Lung (tissue), 12 donors: ENCODE data around the gene PTPRN2. TPM values are rescaled to one million over a fixed set of nuclear protein-coding genes. Genes with fewer than 3 reads are reported as not detected.

Experiments
- ATAC-seq: fragments of 200-7000 bp; cut with Tn5 transposase; one replicate; pipeline ENCODE4 v1.9.1; 2020; ENCODE audit warnings: moderate number of reproducible peaks; ENCODE audit not compliant: insufficient read depth, low FRiP score
- DNase-seq, 3 donors: peaks; one replicate each; pipeline ENCODE4 v3.0.0-alpha.2; 2013 to 2017
- H3K27ac ChIP-seq, 2 donors: one replicate each; pipeline ENCODE4 v1.5.1; 2013; ENCODE audit warnings: mild to moderate bottlenecking in 2 of 2, moderate library complexity in 2 of 2, control low read depth in 1 of 2, inconsistent platforms in 1 of 2, low read depth in 1 of 2, low read length in 1 of 2
- H3K27me3 ChIP-seq, 3 donors: one replicate each; pipeline ENCODE4 v1.5.1; 2013; ENCODE audit warnings: low read length in 2 of 3; ENCODE audit not compliant: control insufficient read depth in 3 of 3, insufficient read depth in 3 of 3
- H3K36me3 ChIP-seq, 4 donors: one replicate each; pipeline ENCODE4 v1.5.1; 2013; ENCODE audit warnings: low read length in 4 of 4, mild to moderate bottlenecking in 1 of 4, moderate library complexity in 1 of 4; ENCODE audit not compliant: control insufficient read depth in 4 of 4, insufficient read depth in 4 of 4
- H3K4me1 ChIP-seq, 5 donors: one replicate each; pipeline ENCODE4 v1.5.1; 2013; ENCODE audit warnings: low read length in 5 of 5, mild to moderate bottlenecking in 2 of 5, moderate library complexity in 1 of 5; ENCODE audit not compliant: control insufficient read depth in 5 of 5, insufficient read depth in 5 of 5
- H3K4me3 ChIP-seq: one replicate; pipeline ENCODE4 v1.5.1; 2013; ENCODE audit warnings: mild to moderate bottlenecking, control low read depth, moderate library complexity
- H3K9ac ChIP-seq, 2 donors: one replicate each; pipeline ENCODE4 v1.5.1; 2013; ENCODE audit warnings: low read length in 2 of 2, control low read depth in 1 of 2; ENCODE audit not compliant: insufficient read depth in 1 of 2
- H3K9me3 ChIP-seq, 4 donors: one replicate each; pipeline ENCODE4 v1.5.1; 2013; ENCODE audit warnings: low read length in 3 of 4, mild to moderate bottlenecking in 1 of 4, moderate library complexity in 1 of 4; ENCODE audit not compliant: control insufficient read depth in 4 of 4, insufficient read depth in 3 of 4
- WGBS, 2 donors: extraction: QIAGEN DNeasy Blood & Tissue Kit; methylation state at CpG; one replicate each; pipeline ENCODE4 v1.1.7; 2013; 5-methylcytosine and 5-hydroxymethylcytosine counted together
- polyA plus RNA-seq, 2 donors: library from polyadenylated mRNA; stranded (reverse); fragments of 200-250 nt; gene quantifications; one replicate each; pipeline ENCODE4 v1.2.1, GENCODE V29; 2013
- total RNA-seq, 2 donors: library from RNA; depleted of rRNA in 1 of 2; stranded (reverse); fragments of >200 nt in 1 of 2; gene quantifications; one replicate each; pipeline ENCODE4 v1.2.1, GENCODE V29; 2014 to 2021
- TF ChIP-seq, protein P1 (sequence below): IDR thresholded peaks from 2 replicates; pipeline ENCODE4 v1.5.1; 2012; ENCODE audit warnings: mild to moderate bottlenecking; ENCODE audit errors: control extremely low read depth, extremely low read depth
- donor health status: control.
- donor health status: control.
- donor health status: Bipolar disorder and iron deficiency.
- donor health status: healthy.
- donor health status: DM: yes; HTN: yes; CAD: no.

Gene PTPRN2
- total and polyA plus RNA-seq, 4 donors = 2.1 to 7.4 (median 4.4) TPM

GRCh38 chr7:157682946-157683746 is 904.5 kb downstream of the PTPRN2 start:
- ATAC-seq (no peak), DNase-seq (peak in 1 of 3 donors; percentile 12)
- Histone ChIP-seq H3K4me1 (peaks cover 0 to 11% (median 0%) of the 10 kb centered on the region in 5 donors), H3K36me3 (no peaks in the 10 kb centered on the region), H3K9me3 (peaks cover 0 to 5% (median 0%) of the 10 kb centered on the region in 4 donors), H3K4me3 (no peak overlapping the region), H3K27me3 (peaks cover 22 to 84% (median 71%) of the 10 kb centered on the region in 3 donors), H3K27ac (no peak overlapping the region), H3K9ac (no peak overlapping the region)
- TF ChIP-seq, protein P1, sequence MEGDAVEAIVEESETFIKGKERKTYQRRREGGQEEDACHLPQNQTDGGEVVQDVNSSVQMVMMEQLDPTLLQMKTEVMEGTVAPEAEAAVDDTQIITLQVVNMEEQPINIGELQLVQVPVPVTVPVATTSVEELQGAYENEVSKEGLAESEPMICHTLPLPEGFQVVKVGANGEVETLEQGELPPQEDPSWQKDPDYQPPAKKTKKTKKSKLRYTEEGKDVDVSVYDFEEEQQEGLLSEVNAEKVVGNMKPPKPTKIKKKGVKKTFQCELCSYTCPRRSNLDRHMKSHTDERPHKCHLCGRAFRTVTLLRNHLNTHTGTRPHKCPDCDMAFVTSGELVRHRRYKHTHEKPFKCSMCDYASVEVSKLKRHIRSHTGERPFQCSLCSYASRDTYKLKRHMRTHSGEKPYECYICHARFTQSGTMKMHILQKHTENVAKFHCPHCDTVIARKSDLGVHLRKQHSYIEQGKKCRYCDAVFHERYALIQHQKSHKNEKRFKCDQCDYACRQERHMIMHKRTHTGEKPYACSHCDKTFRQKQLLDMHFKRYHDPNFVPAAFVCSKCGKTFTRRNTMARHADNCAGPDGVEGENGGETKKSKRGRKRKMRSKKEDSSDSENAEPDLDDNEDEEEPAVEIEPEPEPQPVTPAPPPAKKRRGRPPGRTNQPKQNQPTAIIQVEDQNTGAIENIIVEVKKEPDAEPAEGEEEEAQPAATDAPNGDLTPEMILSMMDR = no peak
- WGBS, 2 donors = 17 to 19% methylated on average over 21 of the region's 21 CpGs

- ATAC-seq = no peak
- Histone ChIP-seq H3K9me3 (peaks cover 0 to 5% (median 0%) of the 10 kb centered on the region in 4 donors), H3K4me1 (peaks cover 0 to 11% (median 0%) of the 10 kb centered on the region in 5 donors), H3K4me3 (no peak overlapping the region), H3K27me3 (peaks cover 21 to 81% (median 67%) of the 10 kb centered on the region in 3 donors), H3K9ac (no peak overlapping the region), H3K36me3 (no peaks in the 10 kb centered on the region), H3K27ac (no peak overlapping the region)
- TF ChIP-seq, protein P1 = no peak
- peak in 1 of 3 donors; percentile 4 for DNase-seq
- 52 to 53% methylated on average over 28 of the region's 28 CpGs for WGBS, 2 donors
Measured at GRCh38 chr7:157682064-157682945, 905.3 kb downstream of the PTPRN2 start.

DNA sequence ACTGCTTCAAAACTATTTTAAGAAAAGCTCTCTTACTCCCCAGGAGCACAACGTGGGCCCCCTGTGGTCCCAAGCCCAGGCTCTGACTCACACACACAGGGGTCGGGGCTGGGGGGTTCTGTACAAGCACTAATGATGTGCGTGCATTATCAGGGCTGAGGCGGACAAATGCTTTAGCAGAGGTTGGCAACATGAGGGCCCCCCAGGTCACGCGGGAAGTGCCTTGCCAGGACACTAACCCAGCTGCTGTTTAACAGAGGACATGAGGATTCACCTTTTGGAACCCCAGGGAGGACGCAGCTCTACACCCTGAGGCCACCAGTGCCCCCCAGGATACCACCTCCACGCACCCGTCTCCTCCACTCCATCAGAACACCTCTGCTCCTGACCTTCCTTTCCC is 908.0 kb downstream of the PTPRN2 start:
- TF ChIP-seq, protein P1 = no peak
- Histone ChIP-seq H3K36me3 (no peaks in the 10 kb centered on the region), H3K4me3 (no peak overlapping the region), H3K27ac (no peak overlapping the region), H3K27me3 (peaks cover 13 to 80% (median 60%) of the 10 kb centered on the region in 3 donors), H3K9ac (no peak overlapping the region), H3K9me3 (peaks cover 0 to 4% (median 0%) of the 10 kb centered on the region in 4 donors), H3K4me1 (peaks cover 0 to 18% (median 0%) of the 10 kb centered on the region in 5 donors)
- no peak for DNase-seq
- ATAC-seq = no peak
- WGBS, 2 donors = 58 to 64% methylated on average over 9 of the region's 9 CpGs
